Measurements from ENCODE around the gene LFNG. TPM values are rescaled to one million over a fixed set of nuclear protein-coding genes. Genes with fewer than 3 reads are reported as not detected.

The LFNG gene
- total RNA-seq, 1 donor from 2014 or later = 83.5 TPM

DNA sequence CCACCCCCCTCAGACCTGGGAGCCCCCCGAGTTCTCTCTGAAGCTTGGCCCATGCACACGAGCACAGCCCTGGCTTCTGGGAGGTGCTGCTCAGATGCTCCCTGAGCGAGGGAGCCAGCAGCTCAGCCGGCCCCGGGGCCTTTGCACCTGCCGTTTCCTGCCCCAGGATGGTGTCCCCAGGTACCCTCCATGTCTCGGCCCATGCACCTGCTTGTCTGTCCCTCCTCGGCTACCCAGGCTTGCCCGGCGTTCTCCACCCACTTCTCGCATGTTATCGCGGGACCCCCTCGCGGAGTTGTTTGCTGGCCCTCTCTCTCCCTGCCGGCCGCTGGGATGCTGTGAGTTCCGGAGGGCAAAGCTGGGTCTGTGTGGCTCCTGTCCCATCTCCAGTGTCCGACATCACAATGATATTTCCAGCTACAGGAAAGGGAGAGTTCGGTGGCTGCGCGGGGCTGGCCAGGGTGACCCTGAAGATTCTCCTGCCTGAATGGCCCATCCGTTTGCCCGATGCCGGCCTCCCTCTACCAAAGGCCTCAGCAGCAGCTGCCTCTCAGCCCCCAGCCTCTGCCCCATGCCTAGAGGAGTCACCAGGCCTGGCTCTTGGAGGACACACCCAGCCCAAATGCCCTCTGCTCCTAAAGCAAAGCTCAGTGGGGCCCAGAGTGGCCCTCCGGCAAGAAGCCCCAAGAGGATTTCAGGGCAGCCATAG lies 12.2 kb upstream of the LFNG start:
- H3K36me3 Mint-ChIP-seq (ENCODE audit: low read depth, unreplicated experiment) = no peaks in the 10 kb centered on the region
- H3K9me3 Mint-ChIP-seq (ENCODE audit: unreplicated experiment) = no peaks in the 10 kb centered on the region
- no peak overlapping the region for H3K4me3 Mint-ChIP-seq (ENCODE audit: unreplicated experiment)
- H3K4me1 Mint-ChIP-seq (ENCODE audit: unreplicated experiment) = peaks cover 6% of the 10 kb centered on the region
- peaks cover 8% of the 10 kb centered on the region for H3K27me3 Mint-ChIP-seq (ENCODE audit: unreplicated experiment)
- no peak for DNase-seq (ENCODE audit: low spot score)
- no peak for TF ChIP-seq CTCF (IDR thresholded peaks at IDR 0.05; ENCODE audit: unreplicated experiment)
- no peak overlapping the region for H3K27ac Mint-ChIP-seq (ENCODE audit: unreplicated experiment)

DNA sequence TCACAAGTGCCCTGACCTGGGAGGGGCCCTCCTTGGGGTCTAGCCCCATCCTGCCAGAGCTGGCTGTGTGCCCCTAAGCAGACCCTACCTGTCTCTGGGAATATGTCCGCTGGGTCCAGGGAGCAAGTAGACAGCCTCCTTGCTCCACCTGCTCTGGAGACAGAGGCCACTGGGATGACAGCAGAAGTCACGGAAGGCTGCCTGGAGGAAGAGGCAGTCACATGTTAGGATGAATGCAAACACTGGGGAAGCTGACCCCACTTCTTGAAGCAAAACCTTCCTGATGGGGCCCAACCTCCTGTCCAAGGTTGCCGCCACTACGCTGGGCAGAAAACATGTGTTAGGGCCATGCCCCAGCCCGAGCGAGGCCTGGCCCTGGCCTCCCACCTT lies 11.7 kb upstream of the LFNG start:
- Mint-ChIP-seq H3K27me3 (ENCODE audit: unreplicated experiment) (peaks cover 10% of the 10 kb centered on the region), H3K27ac (ENCODE audit: unreplicated experiment) (no peak overlapping the region)

DNA sequence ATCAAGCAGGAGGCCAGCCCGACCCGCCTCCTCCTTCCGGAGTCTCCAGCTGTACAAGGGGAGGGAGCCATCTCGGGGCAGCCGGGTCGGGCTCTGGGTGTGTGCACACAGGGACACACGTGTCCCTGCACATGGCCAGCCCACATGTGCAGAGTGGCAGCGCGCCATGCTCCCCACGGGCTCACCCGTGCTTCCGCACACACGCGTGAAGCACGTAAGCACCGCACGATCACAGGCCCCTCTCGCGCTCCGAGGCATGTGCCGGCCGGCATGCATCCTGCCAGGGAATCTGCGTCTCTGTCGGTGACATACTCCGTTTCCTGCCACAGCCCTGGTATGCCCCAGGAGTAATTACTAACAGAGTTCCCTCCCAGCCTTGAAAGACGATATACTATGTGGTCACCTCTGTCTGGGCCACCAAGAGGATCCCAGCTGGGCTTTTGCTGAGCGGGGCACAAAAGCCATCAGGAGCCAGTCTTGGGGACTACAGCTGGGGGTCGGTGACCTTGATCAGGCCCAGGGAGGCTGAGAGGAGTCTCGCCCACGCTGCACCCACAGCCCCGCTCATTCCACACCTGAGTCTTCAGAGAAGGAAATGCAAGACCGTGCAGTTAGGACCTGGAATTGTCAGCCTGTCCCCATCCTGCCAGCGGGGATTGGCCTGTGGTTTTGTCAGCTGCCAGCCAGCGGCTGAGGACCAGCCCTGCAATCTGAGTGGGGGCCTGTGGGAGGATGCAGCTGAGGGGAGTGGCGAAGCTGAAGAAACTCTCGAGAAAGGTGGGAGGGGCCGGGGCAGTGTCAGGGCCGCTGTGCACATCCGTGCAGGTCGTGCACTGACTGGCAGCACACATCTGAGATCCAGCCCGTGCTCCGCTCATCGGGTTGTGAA lies 11.0 kb upstream of the LFNG start:
- Mint-ChIP-seq H3K36me3 (ENCODE audit: low read depth, unreplicated experiment) (no peaks in the 10 kb centered on the region), H3K27me3 (ENCODE audit: unreplicated experiment) (peaks cover 10% of the 10 kb centered on the region), H3K9me3 (ENCODE audit: unreplicated experiment) (no peaks in the 10 kb centered on the region), H3K4me1 (ENCODE audit: unreplicated experiment) (peaks cover 13% of the 10 kb centered on the region), H3K27ac (ENCODE audit: unreplicated experiment) (no peak overlapping the region), H3K4me3 (ENCODE audit: unreplicated experiment) (no peak overlapping the region)
- no peak for TF ChIP-seq CTCF (IDR thresholded peaks at IDR 0.05; ENCODE audit: unreplicated experiment)
- no peak for DNase-seq (ENCODE audit: low spot score)

More for the DNA sequence above, 11.7 kb upstream of the LFNG start:
- no peaks in the 10 kb centered on the region for H3K36me3 Mint-ChIP-seq (ENCODE audit: low read depth, unreplicated experiment)
- no peak for DNase-seq (ENCODE audit: low spot score)
- H3K4me1 Mint-ChIP-seq (ENCODE audit: unreplicated experiment) = peaks cover 11% of the 10 kb centered on the region
- no peak for TF ChIP-seq CTCF (IDR thresholded peaks at IDR 0.05; ENCODE audit: unreplicated experiment)
- no peak overlapping the region for H3K4me3 Mint-ChIP-seq (ENCODE audit: unreplicated experiment)
- no peaks in the 10 kb centered on the region for H3K9me3 Mint-ChIP-seq (ENCODE audit: unreplicated experiment)

DNA sequence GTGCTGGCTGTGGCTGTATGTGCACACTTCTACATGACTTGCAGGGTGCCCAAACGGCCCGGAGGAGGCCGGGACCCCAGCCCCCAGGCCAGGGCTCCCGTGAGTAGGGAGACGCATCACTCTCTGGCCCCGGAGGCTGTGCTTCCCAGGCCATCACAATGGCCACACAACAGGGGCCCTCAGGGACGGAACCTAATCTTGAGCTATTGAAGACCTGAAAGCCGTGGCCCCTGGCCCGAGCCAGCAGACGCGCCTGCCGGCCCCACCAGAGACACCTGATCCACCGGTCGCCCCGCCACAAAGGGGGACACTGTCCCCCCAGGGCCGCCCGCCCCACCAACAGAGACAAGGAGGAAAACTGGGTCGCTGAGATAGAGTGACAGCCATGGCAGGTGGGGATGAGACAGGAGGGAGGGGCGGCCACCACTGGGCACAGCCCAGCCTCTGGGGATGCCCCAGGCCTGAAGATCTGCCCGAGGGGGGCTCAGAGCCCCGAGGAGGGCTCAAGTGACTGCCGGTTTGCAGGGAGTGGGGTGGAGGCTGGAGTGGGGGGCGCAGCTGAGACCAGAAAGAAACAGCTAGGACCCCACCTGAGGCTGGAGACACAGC lies 10.2 kb upstream of the LFNG start:
- Mint-ChIP-seq H3K4me1 (ENCODE audit: unreplicated experiment) (peaks cover 13% of the 10 kb centered on the region), H3K27me3 (ENCODE audit: unreplicated experiment) (peaks cover 10% of the 10 kb centered on the region), H3K36me3 (ENCODE audit: low read depth, unreplicated experiment) (no peaks in the 10 kb centered on the region), H3K27ac (ENCODE audit: unreplicated experiment) (no peak overlapping the region), H3K4me3 (ENCODE audit: unreplicated experiment) (no peak overlapping the region), H3K9me3 (ENCODE audit: unreplicated experiment) (no peaks in the 10 kb centered on the region)
- DNase-seq (ENCODE audit: low spot score) = no peak
- no peak for TF ChIP-seq CTCF (IDR thresholded peaks at IDR 0.05; ENCODE audit: unreplicated experiment)

Measured in endothelial cell (in vitro differentiated cells).